ENCODE data around the gene CCDC170.

- TF ChIP-seq REST (IDR thresholded peaks at IDR 0.05; ENCODE audit: low read depth), result no peak
- no peak for TF ChIP-seq SP1 (IDR thresholded peaks at IDR 0.05; ENCODE audit: low read depth)
- no peak for TF ChIP-seq CTCF (IDR thresholded peaks at IDR 0.05 in 2 of 3, conservative IDR thresholded peaks at IDR 0.05 in 1 of 3; ENCODE audit: borderline replicate concordance in 1 of 3, insufficient read depth in 1 of 3, low read depth in 2 of 3, low read length in 2 of 3)
- no peak for TF ChIP-seq POLR2A (IDR thresholded peaks at IDR 0.05; ENCODE audit: borderline replicate concordance, extremely low read depth, insufficient read depth, insufficient read length)
- TF ChIP-seq ZBTB33 (IDR thresholded peaks at IDR 0.05; ENCODE audit: extremely low read depth, insufficient replicate concordance, low read length), result no peak
- TF ChIP-seq RAD21 (IDR thresholded peaks at IDR 0.05; ENCODE audit: low read depth), result no peak
- no peak for TF ChIP-seq JUND (IDR thresholded peaks at IDR 0.05)
- no peak for TF ChIP-seq EZH2phosphoT487 (IDR thresholded peaks at IDR 0.05; ENCODE audit: borderline replicate concordance)
- TF ChIP-seq, protein P1, sequence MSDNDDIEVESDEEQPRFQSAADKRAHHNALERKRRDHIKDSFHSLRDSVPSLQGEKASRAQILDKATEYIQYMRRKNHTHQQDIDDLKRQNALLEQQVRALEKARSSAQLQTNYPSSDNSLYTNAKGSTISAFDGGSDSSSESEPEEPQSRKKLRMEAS (IDR thresholded peaks at IDR 0.05), result no peak
- TF ChIP-seq EZH2 (IDR thresholded peaks at IDR 0.05), result no peak
- no peak for TF ChIP-seq CEBPB (IDR thresholded peaks at IDR 0.05; ENCODE audit: low read depth)
- TF ChIP-seq POLR2AphosphoS5 (IDR thresholded peaks at IDR 0.05; ENCODE audit: low read depth, low read length), result no peak
- no peak for TF ChIP-seq SRF (IDR thresholded peaks at IDR 0.05; ENCODE audit: low read depth)
- TF ChIP-seq TCF7L2 (IDR thresholded peaks at IDR 0.05; ENCODE audit: borderline replicate concordance, extremely low read depth, insufficient read depth, insufficient read length), result no peak
Measured at GRCh38 chr6:151534576-151534975, 40.8 kb downstream of the CCDC170 start.
